Measurements from ENCODE around the gene CCDC88C. TPM values are rescaled to one million over a fixed set of nuclear protein-coding genes. Genes with fewer than 3 reads are reported as not detected.

CCDC88C gene
- total and polyA plus RNA-seq, 3 donors from 2014 or later, result 36.5 to 51.3 (median 47.4) TPM

- TF ChIP-seq CTCF (IDR thresholded peaks at IDR 0.05), result no peak
- no peak for TF ChIP-seq POLR2A (IDR thresholded peaks at IDR 0.05)
- Histone ChIP-seq H3K27me3 (no peaks in the 10 kb centered on the region), H3K27ac (no peak overlapping the region), H3K4me3 (no peak overlapping the region), H3K36me3 (ENCODE audit: low read depth, missing control alignments) (no peaks in the 10 kb centered on the region), H3K4me1 (no peaks in the 10 kb centered on the region), H3K9me3 (no peaks in the 10 kb centered on the region)
- 87 to 89% methylated on average over 12 of the region's 12 CpGs for WGBS, 2 donors
- no peak for DNase-seq
- intact Hi-C loops (cut with DNase I; ENCODE audit: low total_unique reads), result no loop called here
Measured at GRCh38 chr14:91342206-91342760, 75.3 kb downstream of the CCDC88C start.

- Histone ChIP-seq H3K9me3 (no peaks in the 10 kb centered on the region), H3K4me1 (no peaks in the 10 kb centered on the region), H3K36me3 (ENCODE audit: low read depth, missing control alignments) (no peaks in the 10 kb centered on the region), H3K27ac (no peak overlapping the region), H3K4me3 (no peak overlapping the region), H3K27me3 (no peaks in the 10 kb centered on the region)
- TF ChIP-seq POLR2A (IDR thresholded peaks at IDR 0.05) (no peak), CTCF (IDR thresholded peaks at IDR 0.05) (no peak)
- intact Hi-C loops (cut with DNase I; ENCODE audit: low total_unique reads), result no loop called here
- no peak for DNase-seq
- WGBS, 2 donors, result 88% methylated on average over 4 to 7 of the region's 7 CpGs
Measured at GRCh38 chr14:91341751-91342154, 75.9 kb downstream of the CCDC88C start.

- WGBS, 2 donors, result 90 to 100% methylated on average over 1 to 2 of the region's 2 CpGs
- no peak for DNase-seq
- Histone ChIP-seq H3K4me1 (no peaks in the 10 kb centered on the region), H3K27me3 (no peaks in the 10 kb centered on the region), H3K27ac (no peak overlapping the region), H3K4me3 (no peak overlapping the region), H3K9me3 (no peaks in the 10 kb centered on the region), H3K36me3 (ENCODE audit: low read depth, missing control alignments) (no peaks in the 10 kb centered on the region)
- intact Hi-C loops (cut with DNase I; ENCODE audit: low total_unique reads), result no loop called here
- TF ChIP-seq POLR2A (IDR thresholded peaks at IDR 0.05) (no peak), CTCF (IDR thresholded peaks at IDR 0.05) (no peak)
Measured at GRCh38 chr14:91341334-91341733, 76.3 kb downstream of the CCDC88C start.

GRCh38 chr14:91339671-91340369 lies 77.8 kb downstream of the CCDC88C start:
- H3K9me3 ChIP-seq, result no peaks in the 10 kb centered on the region
- H3K4me3 ChIP-seq, result no peak overlapping the region
- WGBS, 2 donors, result 89 to 96% methylated on average over 21 to 30 of the region's 30 CpGs
- no peaks in the 10 kb centered on the region for H3K27me3 ChIP-seq
- no peak overlapping the region for H3K27ac ChIP-seq
- H3K36me3 ChIP-seq (ENCODE audit: low read depth, missing control alignments), result no peaks in the 10 kb centered on the region
- DNase-seq, result no peak
- TF ChIP-seq CTCF (IDR thresholded peaks at IDR 0.05), result no peak
- no peak for TF ChIP-seq POLR2A (IDR thresholded peaks at IDR 0.05)
- intact Hi-C loops (cut with DNase I; ENCODE audit: low total_unique reads), result no loop called here
- no peaks in the 10 kb centered on the region for H3K4me1 ChIP-seq

GRCh38 chr14:91339076-91339475 lies 78.5 kb downstream of the CCDC88C start:
- Histone ChIP-seq H3K9me3 (no peaks in the 10 kb centered on the region), H3K4me3 (no peak overlapping the region), H3K4me1 (no peaks in the 10 kb centered on the region), H3K27me3 (no peaks in the 10 kb centered on the region), H3K27ac (no peak overlapping the region), H3K36me3 (ENCODE audit: low read depth, missing control alignments) (no peaks in the 10 kb centered on the region)
- no peak for TF ChIP-seq POLR2A (IDR thresholded peaks at IDR 0.05)
- no peak for TF ChIP-seq CTCF (IDR thresholded peaks at IDR 0.05)
- no peak for DNase-seq
- intact Hi-C loops (cut with DNase I; ENCODE audit: low total_unique reads), result no loop called here
- WGBS, 2 donors, result 90 to 98% methylated on average over 4 to 17 of the region's 17 CpGs
